GM06990 (cell line): Measurements from ENCODE around the gene ABCD2.
"Not testable (repeated sequence)": the region's sequence is repeated elsewhere in the genome, so short reads cannot be mapped to it uniquely, and the experiment has no call there.

Experiments
- DNase-seq: peaks from one replicate; pipeline ENCODE4 v3.0.0-alpha.2; 2011; ENCODE audit not compliant: insufficient read length; ENCODE audit errors: extremely low read depth
- H3K27me3 ChIP-seq: replicated peaks from 2 replicates; pipeline ENCODE4 v1.6.0; 2011; ENCODE audit warnings: low read length; ENCODE audit not compliant: control insufficient read depth, insufficient read depth
- H3K36me3 ChIP-seq: 2 replicates; pipeline ENCODE4 v1.5.1; 2011; ENCODE audit warnings: low read length; ENCODE audit not compliant: control insufficient read depth, insufficient read depth
- H3K4me3 ChIP-seq: replicated peaks from 2 replicates; pipeline ENCODE4 v1.5.1; 2011; ENCODE audit warnings: low read depth, mild to moderate bottlenecking, control low read depth, low read length
- TF ChIP-seq, protein P1 (sequence below): IDR thresholded peaks from 2 replicates; pipeline ENCODE4 v1.5.1; 2011; ENCODE audit warnings: low read length, control low read depth, mild to moderate bottlenecking, inconsistent platforms; ENCODE audit not compliant: insufficient read depth, poor library complexity, severe bottlenecking

Gene ABCD2

DNA sequence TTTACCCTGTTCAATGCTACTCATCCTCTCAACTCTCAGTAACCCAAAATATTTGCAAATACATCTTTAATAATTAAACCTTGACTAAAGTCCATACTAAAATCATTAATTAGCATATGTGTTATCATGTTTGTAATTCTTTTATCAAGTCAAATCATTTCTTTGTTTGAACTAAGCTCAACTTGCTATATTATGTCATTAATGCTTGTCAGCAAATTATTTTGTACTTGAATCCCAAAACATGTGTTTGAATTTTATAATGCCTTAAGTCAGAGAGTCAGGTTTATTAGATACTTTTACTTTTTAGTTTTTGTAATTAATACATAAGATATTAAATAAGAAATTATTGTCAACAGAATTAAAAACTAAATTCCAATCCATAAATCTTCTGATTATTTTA lies 16.5 kb downstream of the ABCD2 start:
- H3K36me3 ChIP-seq = no peaks in the 10 kb centered on the region
- TF ChIP-seq, protein P1, sequence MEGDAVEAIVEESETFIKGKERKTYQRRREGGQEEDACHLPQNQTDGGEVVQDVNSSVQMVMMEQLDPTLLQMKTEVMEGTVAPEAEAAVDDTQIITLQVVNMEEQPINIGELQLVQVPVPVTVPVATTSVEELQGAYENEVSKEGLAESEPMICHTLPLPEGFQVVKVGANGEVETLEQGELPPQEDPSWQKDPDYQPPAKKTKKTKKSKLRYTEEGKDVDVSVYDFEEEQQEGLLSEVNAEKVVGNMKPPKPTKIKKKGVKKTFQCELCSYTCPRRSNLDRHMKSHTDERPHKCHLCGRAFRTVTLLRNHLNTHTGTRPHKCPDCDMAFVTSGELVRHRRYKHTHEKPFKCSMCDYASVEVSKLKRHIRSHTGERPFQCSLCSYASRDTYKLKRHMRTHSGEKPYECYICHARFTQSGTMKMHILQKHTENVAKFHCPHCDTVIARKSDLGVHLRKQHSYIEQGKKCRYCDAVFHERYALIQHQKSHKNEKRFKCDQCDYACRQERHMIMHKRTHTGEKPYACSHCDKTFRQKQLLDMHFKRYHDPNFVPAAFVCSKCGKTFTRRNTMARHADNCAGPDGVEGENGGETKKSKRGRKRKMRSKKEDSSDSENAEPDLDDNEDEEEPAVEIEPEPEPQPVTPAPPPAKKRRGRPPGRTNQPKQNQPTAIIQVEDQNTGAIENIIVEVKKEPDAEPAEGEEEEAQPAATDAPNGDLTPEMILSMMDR = no peak

DNA sequence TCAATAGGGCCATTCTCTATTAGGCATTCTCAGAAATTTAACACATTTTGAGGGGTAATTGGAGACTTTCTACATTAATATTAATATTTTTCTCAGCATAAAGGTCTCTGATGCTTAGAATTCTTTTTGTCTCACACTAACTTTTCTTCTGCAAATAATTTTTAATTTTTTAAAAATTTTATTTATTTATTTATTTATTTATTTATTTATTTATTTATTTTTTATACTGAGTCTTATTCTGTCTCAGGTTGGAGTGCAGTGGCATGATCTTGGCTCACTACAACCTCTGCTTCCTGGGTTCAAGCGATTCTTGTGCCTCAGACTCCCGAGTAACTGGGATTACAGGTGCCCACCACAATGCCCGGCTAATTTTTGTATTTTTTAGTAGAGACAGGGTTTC lies 17.7 kb downstream of the ABCD2 start:
- H3K36me3 ChIP-seq, H3K4me3 ChIP-seq, DNase-seq, H3K27me3 ChIP-seq: not testable (repeated sequence)

More for the DNA sequence above, 16.5 kb downstream of the ABCD2 start:
- Histone ChIP-seq H3K27me3 (no peaks in the 10 kb centered on the region), H3K4me3 (no peak overlapping the region)
- DNase-seq = no peak

DNA sequence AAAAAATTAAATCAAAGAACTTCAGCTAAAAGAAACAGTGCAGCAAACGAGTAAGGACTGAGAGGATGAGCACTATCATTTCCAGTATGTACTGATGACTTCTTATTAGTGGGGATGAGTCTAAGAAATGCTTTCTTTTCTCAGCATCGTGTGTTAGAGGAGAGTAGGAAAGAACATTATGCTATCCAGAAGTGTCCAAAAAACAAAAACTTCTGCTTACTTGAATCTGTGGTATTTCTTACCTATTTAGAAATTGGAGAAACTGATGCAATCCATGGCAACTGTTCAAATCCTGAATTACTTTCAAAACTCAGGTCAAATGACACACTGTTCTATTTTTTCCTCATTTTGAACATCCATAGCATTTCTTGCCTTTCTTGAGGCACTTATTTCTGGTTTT lies 23.7 kb downstream of the ABCD2 start:
- Histone ChIP-seq H3K27me3 (no peaks in the 10 kb centered on the region), H3K4me3 (no peak overlapping the region), H3K36me3 (no peaks in the 10 kb centered on the region)
- TF ChIP-seq, protein P1 = no peak
- DNase-seq = no peak

DNA sequence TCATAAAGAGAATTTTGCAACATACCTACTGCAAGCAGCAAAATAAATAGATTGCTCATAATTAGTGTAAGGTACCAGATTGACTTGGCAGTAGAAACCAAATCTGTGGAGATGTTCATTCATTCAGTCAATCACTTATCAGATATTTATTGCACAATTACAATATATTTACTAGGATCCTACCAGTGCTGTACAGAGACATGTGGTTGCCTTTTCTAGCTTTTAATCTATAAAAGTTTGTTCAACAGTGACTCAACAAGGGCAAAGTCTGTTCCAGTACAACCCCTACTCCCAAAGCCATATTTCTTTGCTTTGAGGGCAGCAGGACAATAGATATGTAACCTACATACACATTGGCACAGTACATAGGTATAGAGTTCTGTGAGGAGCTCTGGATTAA lies 27.3 kb downstream of the ABCD2 start:
- no peak overlapping the region for H3K4me3 ChIP-seq
- TF ChIP-seq, protein P1 = no peak
- no peak for DNase-seq
- no peaks in the 10 kb centered on the region for H3K36me3 ChIP-seq
- no peaks in the 10 kb centered on the region for H3K27me3 ChIP-seq

DNA sequence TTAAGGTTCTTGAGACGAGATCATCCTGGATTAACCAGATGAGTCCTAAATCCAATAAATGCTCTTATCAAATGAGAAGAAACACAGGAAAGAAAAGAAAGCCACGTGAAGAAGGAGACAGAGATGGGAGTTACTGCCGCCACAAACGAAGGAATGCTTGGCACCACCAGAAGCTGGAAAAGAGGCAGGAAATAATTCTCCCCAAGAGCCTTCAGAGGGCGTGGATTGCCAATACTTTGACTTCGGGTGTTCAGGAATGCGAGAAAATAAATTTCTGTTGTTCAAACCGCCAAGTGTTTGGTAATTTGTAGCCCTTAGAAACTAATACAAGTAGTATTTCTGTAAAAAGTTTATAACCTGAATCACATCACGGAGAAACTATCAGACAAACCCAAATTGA lies 31.3 kb downstream of the ABCD2 start:
- no peak for DNase-seq
- no peak overlapping the region for H3K4me3 ChIP-seq
- TF ChIP-seq, protein P1 = no peak
- no peaks in the 10 kb centered on the region for H3K36me3 ChIP-seq
- no peaks in the 10 kb centered on the region for H3K27me3 ChIP-seq

DNA sequence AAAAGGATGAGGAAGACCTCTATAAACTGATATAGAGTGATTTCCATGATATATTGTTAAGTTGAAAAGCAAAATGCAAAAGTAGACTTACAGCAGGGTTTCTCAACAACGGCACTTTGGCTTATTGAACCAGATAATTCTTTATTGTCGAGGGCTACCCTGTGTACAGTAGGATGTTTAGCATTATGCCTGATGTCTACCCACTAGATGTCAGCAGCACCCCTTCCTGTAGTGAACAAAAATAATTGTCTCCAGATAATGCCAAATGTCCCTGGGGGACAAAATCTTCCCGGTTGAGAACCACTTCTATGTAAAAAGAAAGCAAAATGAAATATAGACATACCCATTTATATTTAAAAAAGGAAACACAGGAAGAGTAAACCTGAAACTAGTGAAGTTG lies 32.4 kb downstream of the ABCD2 start:
- Histone ChIP-seq H3K4me3 (no peak overlapping the region), H3K27me3 (no peaks in the 10 kb centered on the region), H3K36me3 (no peaks in the 10 kb centered on the region)
- DNase-seq = no peak
- TF ChIP-seq, protein P1 = peak; percentile 54
